Fibroblast of pulmonary artery (primary cell): ENCODE results near the gene U2AF2.

Source experiments
- DNase-seq: peaks from one replicate; pipeline ENCODE4 v3.0.0-alpha.2; 2010; ENCODE audit warnings: low read depth
- H3K4me3 ChIP-seq: replicated peaks from 2 replicates; pipeline ENCODE4 v1.5.1; 2011; ENCODE audit warnings: low read depth, mild to moderate bottlenecking, control low read depth, low read length, moderate library complexity
- TF ChIP-seq, protein P1 (sequence below): IDR thresholded peaks from 2 replicates; pipeline ENCODE4 v1.5.1; 2011; ENCODE audit warnings: mild to moderate bottlenecking, control low read depth, low read length, inconsistent platforms; ENCODE audit errors: missing control alignments

Gene U2AF2

GRCh38 chr19:55626350-55626749 is 28.5 kb upstream of the U2AF2 start:
- TF ChIP-seq, protein P1, sequence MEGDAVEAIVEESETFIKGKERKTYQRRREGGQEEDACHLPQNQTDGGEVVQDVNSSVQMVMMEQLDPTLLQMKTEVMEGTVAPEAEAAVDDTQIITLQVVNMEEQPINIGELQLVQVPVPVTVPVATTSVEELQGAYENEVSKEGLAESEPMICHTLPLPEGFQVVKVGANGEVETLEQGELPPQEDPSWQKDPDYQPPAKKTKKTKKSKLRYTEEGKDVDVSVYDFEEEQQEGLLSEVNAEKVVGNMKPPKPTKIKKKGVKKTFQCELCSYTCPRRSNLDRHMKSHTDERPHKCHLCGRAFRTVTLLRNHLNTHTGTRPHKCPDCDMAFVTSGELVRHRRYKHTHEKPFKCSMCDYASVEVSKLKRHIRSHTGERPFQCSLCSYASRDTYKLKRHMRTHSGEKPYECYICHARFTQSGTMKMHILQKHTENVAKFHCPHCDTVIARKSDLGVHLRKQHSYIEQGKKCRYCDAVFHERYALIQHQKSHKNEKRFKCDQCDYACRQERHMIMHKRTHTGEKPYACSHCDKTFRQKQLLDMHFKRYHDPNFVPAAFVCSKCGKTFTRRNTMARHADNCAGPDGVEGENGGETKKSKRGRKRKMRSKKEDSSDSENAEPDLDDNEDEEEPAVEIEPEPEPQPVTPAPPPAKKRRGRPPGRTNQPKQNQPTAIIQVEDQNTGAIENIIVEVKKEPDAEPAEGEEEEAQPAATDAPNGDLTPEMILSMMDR, result no peak
- no peak overlapping the region for H3K4me3 ChIP-seq
- DNase-seq, result no peak

- DNase-seq, result peak; percentile 98
- TF ChIP-seq, protein P1, result peak; percentile 83
- no peak overlapping the region for H3K4me3 ChIP-seq
These were observed 22.4 kb upstream of the U2AF2 start for GRCh38 chr19:55632463-55632834.

GRCh38 chr19:55633861-55634260 is 21.0 kb upstream of the U2AF2 start:
- no peak overlapping the region for H3K4me3 ChIP-seq
- DNase-seq, result no peak
- TF ChIP-seq, protein P1, result no peak

- no peak for DNase-seq
- TF ChIP-seq, protein P1, result no peak
- peak overlapping the region; percentile 87 for H3K4me3 ChIP-seq
These were observed 19.5 kb upstream of the U2AF2 start for GRCh38 chr19:55635334-55635717.

DNA sequence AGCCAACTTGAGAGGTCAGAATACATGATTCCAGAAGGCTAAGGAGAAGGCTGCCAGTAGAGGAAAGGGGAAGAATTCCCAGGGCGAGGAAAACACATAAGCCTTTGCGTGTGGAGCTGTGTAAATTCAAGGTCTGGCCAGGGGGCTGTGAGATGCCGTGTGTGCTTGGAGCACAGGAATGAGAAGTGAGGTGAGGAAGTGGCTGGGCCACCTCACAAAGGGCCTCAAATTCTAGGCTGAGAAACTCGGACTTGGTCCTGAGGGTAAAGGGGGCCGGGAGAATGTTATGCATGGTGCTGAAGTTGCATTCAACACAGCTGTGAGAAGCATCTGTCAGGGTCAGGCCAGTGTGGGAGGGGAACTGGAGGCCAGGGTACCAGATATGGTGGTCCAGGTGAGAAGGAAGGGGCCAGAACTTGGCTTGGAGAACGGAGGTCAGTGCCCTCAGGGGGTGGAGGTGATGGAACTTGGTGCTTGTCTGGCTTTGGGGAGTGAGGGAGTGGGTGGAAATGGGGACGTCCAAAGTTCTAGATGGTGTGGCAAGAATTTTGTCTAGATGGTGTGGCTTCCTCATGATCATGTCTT is 18.9 kb upstream of the U2AF2 start:
- TF ChIP-seq, protein P1, result no peak
- DNase-seq, result no peak
- peak overlapping the region; percentile 87 for H3K4me3 ChIP-seq

- no peak overlapping the region for H3K4me3 ChIP-seq
- TF ChIP-seq, protein P1, result no peak
- DNase-seq, result no peak
These were observed 18.1 kb upstream of the U2AF2 start for GRCh38 chr19:55636723-55637122.

DNA sequence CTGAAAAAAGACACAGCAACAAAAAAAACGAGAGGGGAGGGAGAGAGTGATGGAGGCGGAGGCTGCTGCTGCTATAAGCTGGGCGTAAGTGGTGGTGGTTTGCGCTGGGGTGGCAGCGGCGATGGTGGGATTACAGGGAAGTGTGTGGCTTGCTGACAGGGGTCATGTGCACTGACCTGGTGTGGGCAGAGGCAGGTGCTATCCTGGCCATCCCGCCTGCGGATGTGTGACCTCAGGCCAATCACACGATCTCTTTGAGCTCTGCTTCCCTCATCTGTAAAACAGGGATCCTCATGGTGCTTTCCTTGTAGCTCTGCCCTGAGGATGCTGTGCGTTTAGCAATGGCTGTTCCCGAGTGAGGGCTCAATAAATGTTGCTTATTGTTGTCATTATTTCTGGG is 17.3 kb upstream of the U2AF2 start:
- DNase-seq, result no peak
- no peak overlapping the region for H3K4me3 ChIP-seq
- TF ChIP-seq, protein P1, result no peak
